Measurements from ENCODE around the gene NOX4. TPM values are rescaled to one million over a fixed set of nuclear protein-coding genes. Genes with fewer than 3 reads are reported as not detected.
"Not testable (repeated sequence)": the region's sequence is repeated elsewhere in the genome, so short reads cannot be mapped to it uniquely, and the experiment has no call there.

Gene NOX4
- total and polyA plus RNA-seq, 8 donors: 0.28 to 2.8 (median 0.50) TPM; not detected in 3

- WGBS, 5 donors: 54 to 61% (median 60%) methylated on average over 4 of the region's 4 CpGs
- no peak for DNase-seq
- no peaks in the 10 kb centered on the region for H3K9me3 ChIP-seq
- H3K27ac ChIP-seq: no peak overlapping the region
- TF ChIP-seq POLR2A (IDR thresholded peaks at IDR 0.05) (no peak), POLR2AphosphoS5 (IDR thresholded peaks at IDR 0.05) (no peak), EP300 (IDR thresholded peaks at IDR 0.05) (no peak)
- TF ChIP-seq, protein P1, sequence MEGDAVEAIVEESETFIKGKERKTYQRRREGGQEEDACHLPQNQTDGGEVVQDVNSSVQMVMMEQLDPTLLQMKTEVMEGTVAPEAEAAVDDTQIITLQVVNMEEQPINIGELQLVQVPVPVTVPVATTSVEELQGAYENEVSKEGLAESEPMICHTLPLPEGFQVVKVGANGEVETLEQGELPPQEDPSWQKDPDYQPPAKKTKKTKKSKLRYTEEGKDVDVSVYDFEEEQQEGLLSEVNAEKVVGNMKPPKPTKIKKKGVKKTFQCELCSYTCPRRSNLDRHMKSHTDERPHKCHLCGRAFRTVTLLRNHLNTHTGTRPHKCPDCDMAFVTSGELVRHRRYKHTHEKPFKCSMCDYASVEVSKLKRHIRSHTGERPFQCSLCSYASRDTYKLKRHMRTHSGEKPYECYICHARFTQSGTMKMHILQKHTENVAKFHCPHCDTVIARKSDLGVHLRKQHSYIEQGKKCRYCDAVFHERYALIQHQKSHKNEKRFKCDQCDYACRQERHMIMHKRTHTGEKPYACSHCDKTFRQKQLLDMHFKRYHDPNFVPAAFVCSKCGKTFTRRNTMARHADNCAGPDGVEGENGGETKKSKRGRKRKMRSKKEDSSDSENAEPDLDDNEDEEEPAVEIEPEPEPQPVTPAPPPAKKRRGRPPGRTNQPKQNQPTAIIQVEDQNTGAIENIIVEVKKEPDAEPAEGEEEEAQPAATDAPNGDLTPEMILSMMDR (IDR thresholded peaks at IDR 0.05): no peak
- H3K4me3 ChIP-seq: no peak overlapping the region
- no peaks in the 10 kb centered on the region for H3K36me3 ChIP-seq
- no peaks in the 10 kb centered on the region for H3K27me3 ChIP-seq
- intact Hi-C loops (cut with DNase I; ENCODE audit: low total_unique reads): no loop called here
- no peaks in the 10 kb centered on the region for H3K4me1 ChIP-seq
Observed at GRCh38 chr11:89358761-89359160, 132.4 kb downstream of the NOX4 start.

- Histone ChIP-seq H3K4me1 (no peaks in the 10 kb centered on the region), H3K4me3 (no peak overlapping the region), H3K9me3 (no peaks in the 10 kb centered on the region), H3K27ac (no peak overlapping the region), H3K27me3 (no peaks in the 10 kb centered on the region), H3K36me3 (no peaks in the 10 kb centered on the region)
- TF ChIP-seq, protein P1 (IDR thresholded peaks at IDR 0.05): no peak
- TF ChIP-seq POLR2AphosphoS5 (IDR thresholded peaks at IDR 0.05): no peak
- no peak for DNase-seq
- 84 to 100% (median 95%) methylated on average over 1 of the region's 1 CpG for WGBS, 5 donors
- intact Hi-C loops (cut with DNase I; ENCODE audit: low total_unique reads): no loop called here
Observed at GRCh38 chr11:89355646-89356045, 135.5 kb downstream of the NOX4 start.

DNA sequence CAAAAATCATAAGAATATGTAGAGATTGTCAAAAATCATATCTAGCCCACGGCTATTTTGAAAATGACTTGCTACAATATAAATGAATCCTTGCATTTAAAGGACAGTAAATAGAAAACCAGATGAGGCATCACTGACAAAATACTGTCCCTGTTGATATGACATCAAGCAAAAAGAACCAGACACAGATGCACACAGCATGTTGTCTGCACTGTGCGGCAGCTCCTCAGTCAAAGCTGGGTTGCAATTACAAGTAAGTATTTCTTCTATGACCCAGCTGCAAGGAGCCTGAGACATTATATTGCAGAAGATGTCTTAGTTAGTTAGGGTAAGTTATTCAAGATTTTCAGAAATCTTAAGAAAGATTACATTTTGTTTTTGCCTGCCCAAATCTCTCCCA lies 136.7 kb downstream of the NOX4 start:
- intact Hi-C loops (cut with DNase I; ENCODE audit: low total_unique reads); H3K27me3 ChIP-seq; H3K27ac ChIP-seq; H3K4me1 ChIP-seq; DNase-seq; H3K36me3 ChIP-seq; H3K9me3 ChIP-seq; H3K4me3 ChIP-seq: not testable (repeated sequence)
- WGBS, 5 donors: 84 to 93% (median 92%) methylated on average over 2 of the region's 2 CpGs

DNA sequence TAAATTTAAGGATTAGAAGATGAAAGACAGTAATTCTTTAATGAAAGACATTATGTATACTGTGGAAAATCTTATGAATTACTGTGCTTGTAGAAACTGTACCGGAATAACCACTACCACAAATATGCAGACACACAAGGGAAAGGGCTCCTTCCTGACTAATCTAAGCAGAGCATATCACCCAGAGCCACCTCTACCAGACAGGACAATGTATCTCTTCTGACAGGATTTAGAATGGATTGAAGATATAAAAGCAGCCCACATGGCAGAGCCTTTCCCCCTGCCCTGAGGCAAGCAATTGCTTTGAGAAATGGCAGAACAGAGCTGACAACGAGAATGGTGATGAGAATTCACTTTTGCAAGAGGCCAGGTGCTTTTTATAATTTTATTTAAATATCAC lies 144.1 kb downstream of the NOX4 start:
- intact Hi-C loops (cut with DNase I; ENCODE audit: low total_unique reads): no loop called here
- no peak for TF ChIP-seq EP300 (IDR thresholded peaks at IDR 0.05)
- no peak for TF ChIP-seq POLR2AphosphoS5 (IDR thresholded peaks at IDR 0.05)
- TF ChIP-seq, protein P1 (IDR thresholded peaks at IDR 0.05): no peak
- no peak for TF ChIP-seq POLR2A (IDR thresholded peaks at IDR 0.05)
- Histone ChIP-seq H3K36me3 (no peaks in the 10 kb centered on the region), H3K27me3 (no peaks in the 10 kb centered on the region), H3K9me3 (no peaks in the 10 kb centered on the region), H3K4me3 (no peak overlapping the region), H3K27ac (no peak overlapping the region), H3K4me1 (no peaks in the 10 kb centered on the region)
- 65 to 77% (median 68%) methylated on average over 2 of the region's 2 CpGs for WGBS, 5 donors
- no peak for DNase-seq

DNA sequence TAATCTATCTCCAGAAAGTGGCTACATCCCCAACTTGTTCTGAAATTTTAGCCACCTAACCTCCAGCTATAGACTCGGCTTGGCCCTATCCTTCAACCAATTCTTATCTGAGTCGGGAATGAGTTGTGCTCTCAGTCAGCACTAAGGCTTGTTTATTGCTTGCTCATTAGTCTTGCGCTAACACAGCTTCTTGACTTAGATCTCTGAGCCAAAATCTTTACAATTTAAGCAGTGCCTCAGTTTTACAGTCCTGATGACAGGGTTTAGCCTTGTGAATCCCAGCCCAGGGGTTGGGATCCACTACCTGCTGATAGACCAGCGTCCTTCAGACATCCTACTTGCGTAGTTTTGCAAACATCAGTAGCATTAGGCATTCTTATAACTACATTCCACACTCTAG lies 144.6 kb downstream of the NOX4 start:
- Histone ChIP-seq H3K36me3 (no peaks in the 10 kb centered on the region), H3K4me3 (no peak overlapping the region), H3K27ac (no peak overlapping the region), H3K27me3 (no peaks in the 10 kb centered on the region), H3K4me1 (no peaks in the 10 kb centered on the region), H3K9me3 (no peaks in the 10 kb centered on the region)
- 72 to 80% (median 77%) methylated on average over 5 of the region's 5 CpGs for WGBS, 5 donors
- intact Hi-C loops (cut with DNase I; ENCODE audit: low total_unique reads): no loop called here
- TF ChIP-seq, protein P1 (IDR thresholded peaks at IDR 0.05): no peak
- TF ChIP-seq POLR2AphosphoS5 (IDR thresholded peaks at IDR 0.05) (no peak), POLR2A (IDR thresholded peaks at IDR 0.05) (no peak), EP300 (IDR thresholded peaks at IDR 0.05) (no peak)
- no peak for DNase-seq

DNA sequence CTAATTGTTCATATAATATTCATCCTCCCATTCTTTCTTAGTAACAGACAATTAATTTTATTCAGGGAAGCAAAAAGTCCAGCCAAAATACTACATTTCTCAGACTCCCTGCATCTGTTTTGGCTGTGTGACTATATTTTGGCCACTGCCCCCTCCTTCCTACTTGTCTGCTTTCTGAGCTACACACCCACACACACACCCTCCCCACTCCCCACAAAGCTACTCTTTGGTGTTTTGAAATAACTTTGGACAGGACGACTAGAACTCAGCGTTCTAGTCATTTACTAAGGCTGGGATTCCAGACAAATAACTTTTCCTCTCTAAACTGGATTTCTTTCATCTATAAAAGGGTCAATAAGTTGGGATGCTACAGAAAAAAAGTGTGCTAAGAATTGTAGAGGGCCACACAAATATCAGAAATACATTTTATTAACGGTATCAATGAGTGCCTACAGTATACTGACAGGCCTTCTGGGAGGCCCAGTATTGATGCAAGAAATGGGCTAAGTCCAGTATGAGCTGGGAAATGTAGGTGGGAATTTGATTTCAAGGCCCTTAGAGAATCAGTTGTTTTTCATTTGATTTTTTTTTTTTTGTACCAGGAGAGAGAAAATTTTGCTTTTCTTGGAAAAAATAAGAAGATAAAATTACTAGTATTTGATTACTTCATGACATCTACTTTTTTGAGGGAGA lies 148.1 kb downstream of the NOX4 start:
- H3K4me3 ChIP-seq; H3K4me1 ChIP-seq; intact Hi-C loops (cut with DNase I; ENCODE audit: low total_unique reads); H3K9me3 ChIP-seq; H3K27ac ChIP-seq; H3K27me3 ChIP-seq; H3K36me3 ChIP-seq: not testable (repeated sequence)
- peak in 1 of 2 donors; percentile 22 for DNase-seq
- 52 to 72% (median 65%) methylated on average over 3 of the region's 3 CpGs for WGBS, 5 donors

- DNase-seq; H3K36me3 ChIP-seq; H3K4me3 ChIP-seq; intact Hi-C loops (cut with DNase I; ENCODE audit: low total_unique reads); H3K27me3 ChIP-seq; H3K4me1 ChIP-seq; H3K27ac ChIP-seq; H3K9me3 ChIP-seq: not testable (repeated sequence)
Observed at GRCh38 chr11:89340450-89340849, 150.7 kb downstream of the NOX4 start.

DNA sequence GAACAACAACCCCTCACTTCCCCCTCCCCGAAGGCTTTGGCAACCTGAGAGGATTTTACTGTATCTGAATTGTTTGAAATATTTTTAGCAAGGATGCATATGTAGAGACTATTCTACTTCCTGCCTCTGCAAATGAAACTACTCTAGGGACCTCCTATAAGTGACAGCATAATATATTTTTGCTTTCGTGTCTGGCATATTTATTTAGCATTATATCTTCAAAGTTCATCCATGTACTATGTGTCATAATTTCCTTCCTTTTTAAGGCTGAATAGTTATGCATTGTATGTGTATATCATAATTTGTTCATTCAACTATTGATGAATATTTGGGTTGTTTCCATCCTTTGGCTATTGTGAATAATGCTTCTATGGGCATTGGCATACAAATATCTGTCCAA lies 153.1 kb downstream of the NOX4 start:
- intact Hi-C loops (cut with DNase I; ENCODE audit: low total_unique reads); H3K9me3 ChIP-seq; H3K27me3 ChIP-seq; H3K27ac ChIP-seq; DNase-seq; H3K4me3 ChIP-seq; H3K4me1 ChIP-seq; H3K36me3 ChIP-seq: not testable (repeated sequence)
- WGBS, 5 donors: 47 to 55% (median 51%) methylated on average over 2 of the region's 2 CpGs

Measured in stomach (tissue), 9 donors.